Suppressor macrophage treated with lipopolysaccharide for 1 hour (primary cell): ENCODE results near the gene PRKD2.

Source experiments
- DNase-seq, 3 donors: peaks; one replicate each; pipeline ENCODE4 v3.0.0-alpha.2; 2020 to 2022

Gene PRKD2

DNA sequence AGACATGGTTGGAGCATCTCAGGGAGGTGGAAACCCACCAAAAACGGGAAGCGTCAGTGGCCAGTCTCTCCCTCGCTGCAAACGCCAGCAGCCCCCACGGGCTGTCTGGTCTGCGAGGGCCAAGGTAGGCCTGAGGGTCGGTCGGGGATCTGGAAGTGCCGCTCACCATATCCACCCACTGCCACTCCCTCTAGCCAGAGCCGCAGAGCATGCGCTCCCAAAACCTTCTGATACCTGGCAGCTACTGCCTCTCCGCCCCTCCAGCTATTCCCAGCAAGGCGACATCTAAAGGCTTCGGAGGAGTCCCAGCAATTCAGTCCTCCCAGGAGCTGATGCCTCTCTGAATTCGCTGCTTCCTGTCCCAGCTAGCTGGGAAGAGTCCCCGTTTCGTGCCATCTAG lies 24.5 kb upstream of the PRKD2 start:
- DNase-seq = no peak

DNA sequence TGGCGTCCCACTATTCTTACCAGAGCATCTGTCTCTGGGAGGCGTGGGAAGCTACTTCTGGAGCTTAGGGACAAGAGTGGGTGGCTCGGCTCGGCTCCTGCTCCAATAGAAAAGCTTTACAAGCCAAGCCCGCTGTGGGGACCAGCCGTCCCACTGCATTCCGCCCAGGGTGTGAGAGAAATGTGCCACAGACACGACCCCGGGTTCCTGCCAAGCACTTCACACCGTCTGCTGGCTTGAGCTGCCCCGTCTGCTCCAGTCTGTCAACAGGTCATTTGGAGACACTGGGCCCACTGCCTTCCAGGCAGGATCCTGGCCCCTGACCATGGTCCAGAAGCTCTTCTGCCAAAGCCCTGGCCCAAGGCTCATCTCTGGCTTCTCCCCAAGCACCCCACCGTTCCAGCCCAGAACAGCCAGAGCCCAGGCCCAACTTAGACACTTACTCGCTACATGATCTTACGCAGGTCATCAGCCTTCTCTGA lies 22.4 kb upstream of the PRKD2 start:
- no peak for DNase-seq

DNA sequence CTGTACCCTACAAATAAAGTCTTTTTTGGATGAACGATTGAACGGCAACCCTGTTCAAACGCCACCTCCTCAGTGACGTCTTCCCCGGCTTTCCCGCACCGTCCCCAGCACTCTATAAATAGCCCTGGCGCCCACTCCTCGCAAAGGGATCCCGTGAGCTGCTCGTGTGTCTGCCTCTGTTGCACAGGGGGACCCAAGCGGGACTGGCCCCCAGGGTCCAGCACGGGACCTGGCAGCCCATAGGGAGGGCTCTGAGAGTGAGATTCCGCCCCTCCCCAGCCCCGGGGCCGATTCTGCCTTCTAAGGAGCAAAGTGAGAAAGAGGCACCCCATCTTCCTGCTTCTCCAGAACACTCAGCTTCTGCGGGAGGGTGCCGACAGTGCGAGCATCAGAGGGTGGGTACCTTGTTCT lies 20.9 kb upstream of the PRKD2 start:
- no peak for DNase-seq

DNA sequence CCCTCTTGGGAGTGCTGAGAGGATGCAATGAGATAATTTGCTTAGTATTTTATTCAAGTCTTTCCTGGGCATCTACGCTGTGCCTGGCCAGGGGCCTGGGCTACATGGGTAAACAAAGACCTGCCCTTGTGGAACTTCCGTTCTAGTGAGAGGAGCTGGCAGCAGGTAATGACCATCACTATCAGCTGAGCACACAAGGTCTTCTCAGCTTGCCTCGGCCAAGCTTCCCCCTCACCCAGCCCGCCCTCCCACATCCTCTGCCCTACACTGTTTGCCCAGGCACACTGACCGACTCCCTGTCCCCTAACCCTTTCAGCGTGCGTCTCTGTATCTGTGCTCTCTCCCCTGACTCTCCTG lies 20.4 kb upstream of the PRKD2 start:
- DNase-seq = no peak

- no peak for DNase-seq
These were observed 19.8 kb upstream of the PRKD2 start for GRCh38 chr19:46736531-46737297.

DNA sequence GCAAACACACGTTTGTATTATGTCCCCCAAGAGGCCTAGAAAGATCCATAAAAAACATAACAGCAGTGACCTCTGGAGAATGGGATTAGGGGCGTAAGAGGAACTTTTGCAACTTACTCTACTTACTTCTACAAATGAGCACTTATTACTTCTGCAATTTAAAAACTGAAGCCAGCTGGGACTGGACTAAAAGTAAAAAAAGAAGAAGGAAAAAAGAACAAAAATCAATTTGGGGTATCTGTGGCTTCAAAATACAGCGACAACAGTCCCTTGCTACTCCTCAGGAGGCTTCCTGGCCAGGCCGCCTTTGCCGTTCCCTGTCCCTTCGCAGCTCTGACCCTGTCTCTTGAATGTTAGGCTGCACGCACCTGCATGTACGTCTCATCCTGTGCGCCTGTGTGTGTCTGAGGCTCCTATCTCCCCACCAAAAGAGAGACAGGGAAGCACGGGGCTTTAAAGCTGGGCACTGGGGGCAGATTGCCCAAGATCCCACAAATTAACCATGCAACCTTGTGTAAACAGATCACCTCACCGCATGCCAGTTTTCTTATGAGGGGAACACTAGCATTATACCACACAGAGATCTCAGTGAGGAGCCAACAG lies 16.9 kb upstream of the PRKD2 start:
- peak in 2 of 3 donors; percentile 58 to 64 for DNase-seq

DNA sequence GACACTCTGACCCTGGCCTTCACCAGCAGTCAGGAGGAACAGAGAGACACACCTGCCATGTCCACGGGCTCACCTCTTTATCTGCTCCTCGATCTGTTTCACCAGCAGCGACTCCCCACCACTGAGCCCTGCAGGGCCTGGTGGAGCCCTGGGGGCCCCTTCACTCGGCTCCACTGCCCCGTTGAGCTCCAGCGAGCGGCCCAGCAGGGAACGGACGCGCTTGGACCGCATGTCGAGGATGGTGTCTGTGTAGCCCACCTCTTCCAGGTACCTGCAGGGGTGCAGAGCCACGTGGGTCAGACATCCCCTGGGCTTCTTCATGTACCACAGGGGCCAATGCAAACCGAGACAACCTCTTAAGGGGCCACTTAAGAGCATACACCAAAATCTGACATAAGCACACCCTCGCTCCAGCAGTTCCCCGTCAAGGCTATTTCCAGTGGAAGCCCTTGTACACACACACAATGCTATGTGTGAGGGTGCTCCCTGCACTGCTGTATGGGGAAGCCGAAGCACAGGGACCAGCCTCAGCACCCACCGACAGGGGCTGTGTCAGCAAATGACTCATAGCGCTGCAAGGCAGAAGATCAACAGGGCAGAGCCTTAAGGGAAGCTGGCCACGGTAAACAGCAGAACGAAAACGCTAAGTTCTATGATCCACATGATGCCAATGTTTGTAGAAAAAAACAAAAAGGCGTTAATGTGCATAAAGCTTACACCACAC lies 16.2 kb upstream of the PRKD2 start:
- peak; percentile 92 to 95 (median 92) for DNase-seq

- no peak for DNase-seq
These were observed 15.4 kb upstream of the PRKD2 start for GRCh38 chr19:46732172-46732938.

GRCh38 chr19:46731584-46731983 lies 14.7 kb upstream of the PRKD2 start:
- DNase-seq = peak; percentile 92 to 93 (median 92)

DNA sequence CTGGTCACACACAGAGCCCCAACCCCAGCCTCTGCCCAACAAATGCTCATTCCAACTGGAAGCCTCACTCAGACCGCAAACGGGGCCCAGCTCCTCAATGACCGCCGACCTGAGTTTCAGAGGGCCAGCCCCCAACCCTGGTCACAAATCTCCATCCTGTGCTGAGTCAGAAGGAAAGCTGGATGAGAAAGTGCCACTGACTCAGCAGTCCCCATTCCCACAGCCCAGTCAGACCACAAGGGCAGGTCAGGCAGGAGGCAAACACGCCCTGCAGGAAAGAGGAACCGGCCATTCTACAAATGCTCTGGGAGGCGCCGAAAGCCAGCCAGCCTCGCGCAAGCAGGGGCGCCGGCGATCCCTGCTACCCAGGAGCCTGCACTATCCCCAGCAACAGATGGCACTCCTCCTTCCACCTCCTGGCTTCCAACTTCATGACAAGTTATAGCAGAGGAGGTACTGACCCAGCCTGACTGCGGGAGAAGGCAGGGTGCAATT lies 14.1 kb upstream of the PRKD2 start:
- DNase-seq = peak; percentile 89 to 93 (median 90)

DNA sequence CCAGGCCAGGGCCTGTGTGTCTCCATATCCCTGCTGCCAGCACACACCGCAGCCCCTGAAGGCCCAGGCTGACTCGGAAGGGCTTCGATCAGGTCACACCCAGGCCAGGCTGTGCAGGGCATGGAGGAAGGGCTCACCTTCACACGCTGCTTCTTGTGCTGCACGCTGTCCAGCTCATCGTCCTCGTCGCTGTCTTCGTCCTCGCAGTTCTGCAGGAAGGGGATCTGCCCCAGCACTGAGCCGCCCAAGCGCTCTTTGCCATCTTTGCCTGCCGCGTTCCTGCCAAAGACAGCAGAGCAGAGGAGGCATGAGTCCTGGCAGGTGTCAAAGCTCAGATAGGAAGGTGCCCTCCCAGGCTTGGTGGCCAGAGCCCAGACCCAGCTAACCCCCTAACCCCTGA lies 13.7 kb upstream of the PRKD2 start:
- DNase-seq = no peak

DNA sequence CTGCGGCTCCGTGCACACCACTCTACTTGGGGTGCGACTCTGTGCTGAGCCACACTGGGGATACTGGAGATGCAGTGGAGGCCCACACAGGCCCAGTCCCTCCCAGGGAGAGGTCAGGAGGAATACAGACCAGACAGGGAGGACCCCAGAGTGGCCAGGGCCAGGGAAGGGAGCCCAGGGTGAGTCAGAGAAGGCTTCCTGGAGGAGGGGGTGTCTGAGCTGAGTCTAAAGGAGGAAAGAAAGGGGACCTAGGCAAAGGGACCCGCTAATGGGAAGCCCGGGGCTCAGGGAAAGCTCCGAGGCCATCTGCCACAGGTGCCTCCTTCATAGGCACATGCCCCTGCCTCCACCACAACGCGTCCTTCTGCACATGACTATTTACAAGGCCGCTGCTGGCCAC lies 13.3 kb upstream of the PRKD2 start:
- DNase-seq = no peak

DNA sequence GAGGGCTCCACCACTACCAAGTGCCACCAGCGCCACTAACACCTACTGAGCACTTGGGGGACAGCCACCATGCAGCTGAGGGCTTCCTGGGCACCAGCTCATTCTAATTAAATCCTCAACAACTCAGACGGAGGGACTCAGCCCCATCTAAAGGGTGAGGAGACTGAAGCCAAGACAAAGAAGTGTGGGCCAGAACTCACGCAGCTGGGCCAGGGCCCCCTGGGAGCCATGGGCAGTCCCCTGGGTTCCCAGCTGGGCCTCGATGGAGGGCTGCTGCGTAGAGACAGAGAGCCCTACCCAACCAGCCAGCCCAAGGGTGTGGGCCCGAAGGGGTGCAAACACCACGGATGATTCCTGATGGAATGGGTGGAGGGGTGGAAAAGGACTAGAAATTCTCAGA lies 12.8 kb upstream of the PRKD2 start:
- DNase-seq = no peak

DNA sequence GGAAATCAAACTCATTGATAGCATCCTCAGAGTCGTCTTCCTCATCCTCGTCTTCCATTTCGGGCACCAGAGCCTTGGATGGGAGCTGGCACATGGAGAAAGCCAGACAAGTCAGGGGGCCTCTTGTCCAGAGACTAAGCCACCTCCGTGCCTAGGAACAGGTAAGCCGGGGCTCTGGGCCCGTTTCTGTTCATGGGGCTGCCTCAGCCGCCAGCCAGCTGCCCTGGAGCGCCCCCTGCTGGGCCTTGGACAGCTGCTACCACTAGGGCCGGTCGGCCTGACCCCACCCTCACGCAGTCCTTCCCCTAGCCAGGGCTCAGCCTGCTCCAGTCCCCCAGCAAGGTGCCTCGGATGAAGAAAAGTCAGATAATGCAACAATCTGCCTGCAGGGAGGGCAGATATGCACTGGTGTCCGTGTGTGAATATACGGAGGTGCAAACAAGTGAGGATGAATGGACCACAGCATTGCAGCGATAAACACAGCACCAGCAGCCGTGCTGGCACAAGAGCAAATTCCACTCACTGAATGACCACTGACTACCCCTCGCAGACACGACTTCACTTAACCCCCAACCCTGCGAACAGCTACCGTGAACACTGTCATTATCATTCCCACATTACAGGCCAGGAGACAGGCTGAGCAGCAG lies 11.9 kb upstream of the PRKD2 start:
- DNase-seq = peak; percentile 74 to 93 (median 87)

DNA sequence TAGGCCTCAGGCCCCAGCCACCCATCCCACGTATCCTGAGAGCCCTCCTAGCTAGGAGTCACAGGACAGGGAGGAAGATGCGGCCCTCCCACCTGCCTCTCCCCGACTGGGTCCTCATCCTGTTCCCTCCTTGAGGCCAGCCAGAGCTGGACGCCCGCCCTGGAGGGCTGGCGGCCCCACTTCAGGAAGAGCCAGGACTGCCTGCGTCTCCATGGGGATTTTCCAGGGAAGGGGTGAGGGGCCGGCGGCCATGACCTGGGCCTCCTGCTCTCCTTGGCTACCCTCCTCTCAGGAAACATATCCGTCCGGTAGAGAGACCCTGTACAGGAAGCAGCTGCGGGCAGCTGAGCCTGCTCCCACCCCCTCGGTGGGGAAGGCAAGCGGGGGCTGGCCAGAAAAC lies 11.3 kb upstream of the PRKD2 start:
- DNase-seq = no peak

DNA sequence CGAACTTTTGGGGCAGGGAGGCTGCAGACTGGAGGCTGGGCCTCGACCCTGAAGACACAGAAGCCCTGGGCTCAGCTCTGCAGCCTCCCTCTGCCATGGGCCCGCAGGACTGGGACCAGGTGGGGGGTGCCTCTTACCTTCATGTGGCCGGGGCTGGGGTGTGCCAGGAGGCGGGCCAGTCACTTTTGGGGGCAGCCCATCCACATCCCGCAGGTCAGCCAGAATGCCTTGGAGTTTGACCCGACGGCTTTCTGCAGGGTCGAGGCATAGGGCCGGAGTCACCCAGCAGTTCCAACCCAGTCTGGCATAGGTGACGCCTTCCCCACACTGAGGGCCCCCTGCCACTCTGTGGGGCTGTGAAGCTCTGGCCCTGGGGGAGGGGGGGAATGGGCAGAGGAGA lies 10.8 kb upstream of the PRKD2 start:
- no peak for DNase-seq

- peak in 2 of 3 donors; percentile 38 to 44 for DNase-seq
These were observed 10.1 kb upstream of the PRKD2 start for GRCh38 chr19:46726971-46727501.

DNA sequence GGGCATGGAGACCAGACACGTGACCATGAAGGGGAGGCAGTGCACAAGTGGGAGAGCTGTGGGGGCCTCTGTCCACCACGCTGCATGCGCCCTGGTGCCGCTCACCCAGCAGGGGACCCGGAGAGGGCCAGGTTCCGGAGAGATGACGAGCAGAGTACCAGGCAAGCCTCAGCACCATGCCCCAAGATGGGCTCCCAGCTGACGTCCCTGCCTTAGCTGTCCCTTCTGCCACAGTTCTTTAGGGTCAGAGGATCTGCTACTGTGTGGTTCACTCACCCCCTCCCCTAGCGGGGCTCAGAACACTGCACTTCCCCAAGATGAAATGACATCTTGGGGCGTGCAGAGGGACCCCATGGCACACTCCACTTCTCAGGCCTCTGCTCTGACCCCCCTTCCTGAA lies 9.6 kb upstream of the PRKD2 start:
- DNase-seq = no peak

- no peak for DNase-seq
These were observed 9.0 kb upstream of the PRKD2 start for GRCh38 chr19:46725859-46726393.

- no peak for DNase-seq
These were observed 8.3 kb upstream of the PRKD2 start for GRCh38 chr19:46725036-46725820.

DNA sequence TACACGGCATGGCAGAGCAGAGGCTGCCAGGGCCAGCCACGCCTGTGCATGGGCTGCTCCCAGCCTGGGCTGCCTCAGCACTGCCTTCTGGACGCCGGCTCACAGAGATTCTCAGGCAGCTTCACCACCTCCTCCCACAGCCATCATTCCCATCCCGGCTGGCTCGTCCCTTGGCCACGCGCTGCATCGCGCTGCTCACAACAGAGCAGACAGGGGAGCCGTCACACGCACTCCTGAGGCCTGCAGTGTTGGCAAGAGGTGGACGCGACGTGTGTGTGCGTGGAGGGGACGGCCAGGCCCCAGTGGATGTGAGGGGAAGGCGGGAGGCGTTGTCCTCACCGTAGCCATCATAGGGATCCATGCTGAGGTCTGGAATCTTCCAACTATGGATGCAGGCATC lies 7.6 kb upstream of the PRKD2 start:
- no peak for DNase-seq
